Liver (tissue), 3 donors: ENCODE measurements around the gene STAB1.

Experiments
- CTCF ChIP-seq: fragments of 150-350 bp; IDR thresholded peaks from 2 replicates; pipeline ENCODE4 v1.5.1; 2017; ENCODE audit warnings: improper control_type of control experiment, low read depth, low read length; ENCODE audit not compliant: missing input control
- GABPA ChIP-seq, 2 donors: IDR thresholded peaks in 1 of 2; conservative IDR thresholded peaks in 1 of 2; 2 replicates each; pipeline ENCODE4 v1.6.1; 2016; ENCODE audit warnings: antibody characterized with exemption in 2 of 2, mild to moderate bottlenecking in 1 of 2, moderate library complexity in 1 of 2
- HNF4G ChIP-seq: IDR thresholded peaks from 2 replicates; pipeline ENCODE4 v1.6.1; 2016; ENCODE audit warnings: antibody characterized with exemption
- JUND ChIP-seq, 2 donors: IDR thresholded peaks; 2 replicates each; pipeline ENCODE4 v1.6.1; 2016; ENCODE audit warnings: antibody characterized with exemption in 2 of 2
- donor health status: healthy.
- donor health status: healthy.

GRCh38 chr3:52513281-52513680 is 18.1 kb downstream of the STAB1 start:
- TF ChIP-seq CTCF (no peak), GABPA (IDR thresholded peaks at IDR 0.05 in 1 of 2, conservative IDR thresholded peaks at IDR 0.05 in 1 of 2) (no peak), HNF4G (no peak), JUND (IDR thresholded peaks at IDR 0.05) (no peak)
